HG02885 (cell line): ENCODE data around the gene ZEB2.
"Not testable (repeated sequence)": the region's sequence is repeated elsewhere in the genome, so short reads cannot be mapped to it uniquely, and the experiment has no call there.

Experiments used
- ATAC-seq: cut with Tn5 transposase; IDR thresholded peaks from one replicate; pipeline ENCODE4 v1.9.1; 2021; ENCODE audit warnings: mild to moderate bottlenecking; ENCODE audit not compliant: unreplicated experiment, poor library complexity

The ZEB2 gene

DNA sequence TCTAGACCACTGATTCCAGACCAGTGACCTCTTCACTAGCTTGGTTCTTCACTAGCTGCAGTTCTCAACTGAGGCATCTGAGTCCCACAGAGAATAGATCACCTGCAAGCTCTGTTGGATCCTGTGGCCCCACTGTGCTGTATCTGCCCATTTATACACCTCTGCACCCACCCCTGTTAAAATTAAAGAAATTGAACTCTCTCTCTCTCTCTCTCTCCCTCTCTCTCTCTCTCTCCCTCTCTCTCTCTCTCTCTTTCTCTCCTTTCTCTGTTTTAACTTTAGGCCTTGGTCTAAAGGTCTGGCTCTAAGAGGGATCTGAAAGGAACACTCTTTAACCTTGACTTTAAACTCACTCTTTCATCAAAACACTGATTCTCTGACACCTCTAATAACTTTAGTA lies 150.5 kb downstream of the ZEB2 start:
- ATAC-seq: no peak

GRCh38 chr2:144366825-144367429 lies 153.0 kb downstream of the ZEB2 start:
- ATAC-seq: no peak

DNA sequence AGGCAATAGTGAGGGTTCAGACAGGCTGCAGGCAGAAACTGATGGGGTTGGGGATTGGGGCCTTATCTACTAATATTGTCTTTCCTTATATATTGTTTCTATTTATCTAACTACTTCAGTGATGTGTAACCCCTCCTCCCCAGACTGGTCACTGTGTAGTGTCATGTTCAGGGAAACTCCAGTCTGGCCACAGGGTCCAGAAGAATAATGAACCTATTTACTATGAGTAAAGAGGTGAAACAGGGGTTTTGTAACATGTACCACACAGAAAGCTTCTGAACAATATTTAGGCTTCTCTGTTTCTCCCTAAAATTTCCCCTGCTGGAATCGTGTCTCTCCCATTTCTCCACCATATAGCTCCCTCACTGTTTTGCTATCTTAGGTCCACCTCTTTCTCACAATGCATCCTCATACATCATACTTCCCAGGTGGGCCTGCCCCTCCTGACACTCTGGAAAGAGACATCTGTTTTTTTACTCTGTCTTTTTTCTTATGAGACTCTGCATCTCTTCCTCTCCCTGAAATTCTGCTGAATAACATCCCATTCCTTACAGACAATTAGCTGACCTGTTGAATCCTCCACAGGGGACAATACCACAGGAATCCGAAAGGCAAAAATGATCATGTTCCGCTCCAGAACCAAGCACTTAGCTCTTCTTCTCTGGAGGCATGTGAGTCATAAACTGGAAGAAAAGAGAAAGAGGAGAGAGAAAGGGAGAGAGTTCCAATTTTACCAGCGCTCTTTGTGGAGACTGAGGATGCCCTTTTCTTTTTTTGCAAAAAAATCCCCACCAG lies 154.8 kb downstream of the ZEB2 start:
- peak; percentile 89 for ATAC-seq

- ATAC-seq: not testable (repeated sequence)
These were observed 155.7 kb downstream of the ZEB2 start for GRCh38 chr2:144364247-144364646.

GRCh38 chr2:144362401-144362800 lies 157.5 kb downstream of the ZEB2 start:
- no peak for ATAC-seq

- ATAC-seq: no peak
These were observed 158.2 kb downstream of the ZEB2 start for GRCh38 chr2:144361742-144362141.

- no peak for ATAC-seq
These were observed 160.2 kb downstream of the ZEB2 start for GRCh38 chr2:144359684-144360083.

- ATAC-seq: peak; percentile 63
These were observed 160.9 kb downstream of the ZEB2 start for GRCh38 chr2:144358979-144359541.

GRCh38 chr2:144358374-144358964 lies 161.4 kb downstream of the ZEB2 start:
- peak; percentile 9 for ATAC-seq

- ATAC-seq: peak; percentile 79
These were observed 162.1 kb downstream of the ZEB2 start for GRCh38 chr2:144357623-144358373.

- ATAC-seq: no peak
These were observed 163.5 kb downstream of the ZEB2 start for GRCh38 chr2:144356402-144356801.

GRCh38 chr2:144354953-144355352 lies 165.0 kb downstream of the ZEB2 start:
- no peak for ATAC-seq

DNA sequence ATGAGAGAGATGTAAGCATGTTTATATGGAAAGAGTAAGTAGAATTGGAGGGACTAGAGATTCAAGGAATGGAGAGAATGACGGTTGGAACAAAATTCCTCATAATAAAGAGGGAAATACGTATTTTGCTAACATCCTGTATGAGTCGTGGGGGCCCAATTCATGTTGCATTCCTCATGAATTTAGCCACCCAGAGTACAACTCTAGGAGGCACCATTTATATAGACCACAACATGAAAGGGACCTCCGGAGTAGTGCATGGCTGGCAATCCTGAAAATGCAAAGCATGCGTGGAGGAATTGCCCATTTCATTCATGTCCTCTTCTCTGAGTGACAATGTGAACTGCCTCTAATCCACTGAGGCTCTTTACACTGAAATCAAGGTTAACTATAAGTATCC lies 168.2 kb downstream of the ZEB2 start:
- ATAC-seq: no peak

GRCh38 chr2:144350151-144350802 lies 169.6 kb downstream of the ZEB2 start:
- no peak for ATAC-seq

GRCh38 chr2:144349674-144350073 lies 170.2 kb downstream of the ZEB2 start:
- ATAC-seq: no peak

GRCh38 chr2:144348846-144349245 lies 171.1 kb downstream of the ZEB2 start:
- no peak for ATAC-seq

GRCh38 chr2:144346229-144346628 lies 173.7 kb downstream of the ZEB2 start:
- no peak for ATAC-seq

GRCh38 chr2:144343145-144343544 lies 176.8 kb downstream of the ZEB2 start:
- ATAC-seq: peak; percentile 68

GRCh38 chr2:144341538-144341937 lies 178.4 kb downstream of the ZEB2 start:
- no peak for ATAC-seq

- no peak for ATAC-seq
These were observed 180.9 kb downstream of the ZEB2 start for GRCh38 chr2:144339048-144339447.
